Ovary (tissue), 9 donors: ENCODE measurements around the gene CSH2. TPM values are rescaled to one million over a fixed set of nuclear protein-coding genes. Genes with fewer than 3 reads are reported as not detected.
"Not testable (repeated sequence)": the region's sequence is repeated elsewhere in the genome, so short reads cannot be mapped to it uniquely, and the experiment has no call there.

ENCODE experiments used
- DNase-seq, 5 donors: peaks; one replicate each; pipeline ENCODE4 v3.0.0-alpha.2; 2019 to 2020
- H3K27ac ChIP-seq, 2 donors: fragments of 200-600 bp; one replicate each; pipeline versions ENCODE4 v1.5.1 to v1.8.0; 2019 to 2022
- H3K27me3 ChIP-seq: fragments of 200-600 bp; one replicate; pipeline ENCODE4 v1.8.0; 2022
- H3K36me3 ChIP-seq: fragments of 200-600 bp; sonication (generic); one replicate; pipeline ENCODE4 v1.5.1; 2019
- H3K4me1 ChIP-seq: one replicate; pipeline ENCODE4 v1.8.1; 2013; ENCODE audit warnings: mild to moderate bottlenecking, moderate library complexity; ENCODE audit not compliant: insufficient read depth
- H3K4me3 ChIP-seq: fragments of 200-600 bp; sonication (generic); one replicate; pipeline ENCODE4 v1.5.1; 2017
- H3K9me3 ChIP-seq, 2 donors: fragments of 200-600 bp in 1 of 2; sonication (generic) in 1 of 2; one replicate each; pipeline versions ENCODE4 v1.5.1 to v1.8.1; 2013 to 2019; ENCODE audit warnings: mild to moderate bottlenecking in 1 of 2, moderate library complexity in 1 of 2
- EP300 ChIP-seq: sonication (generic); formaldehyde crosslinking; IDR thresholded peaks from one replicate; pipeline ENCODE4 v1.6.1; 2017; ENCODE audit warnings: antibody characterized with exemption
- POLR2A ChIP-seq: fragments of 450-650 bp; IDR thresholded peaks from one replicate; pipeline ENCODE4 v1.6.1; 2017; ENCODE audit warnings: antibody characterized with exemption, mild to moderate bottlenecking, moderate library complexity
- WGBS, 3 donors: extraction: QIAGEN DNeasy Blood & Tissue Kit in 1 of 3; methylation state at CpG; one replicate each; pipeline versions ENCODE4 v1.1.5 to v1.1.7; 2013 to 2017; 5-methylcytosine and 5-hydroxymethylcytosine counted together
- intact Hi-C, 4 donors: fragments of 100-400 bp; cut with DNase I; formaldehyde crosslinking; loops; one replicate each; pipeline versions ENCODE4 v1.11.0 to v1.15.1; 2022 to 2023
- polyA plus RNA-seq, 2 donors: library from polyadenylated mRNA; stranded (reverse); fragments of 200-250 nt in 1 of 2; fragments of 350-450 nt in 1 of 2; fragmentation: Illumina TruSeq in 1 of 2; extraction: RNeasy Lipid Tissue Mini Kit (QIAGEN cat#74804) in 1 of 2; gene quantifications; one replicate each; pipeline ENCODE4 v1.2.3, GENCODE V29; 2013 to 2014
- total RNA-seq, 7 donors: library from RNA; depleted of rRNA in 2 of 7; stranded (reverse); fragments of >200 nt in 2 of 7; fragmentation: NEBNext Ultra II Directional in 3 of 7; extraction: Animal tissue kit (Norgen Biotek cat#: 25700) in 3 of 7; gene quantifications; one replicate each; pipeline versions ENCODE4 v1.1.0 to v1.2.4, GENCODE V29; 2016 to 2023
- TF ChIP-seq, protein P1 (sequence below), 3 donors: fragments of 450-650 bp in 2 of 3; fragments of 200-600 bp in 1 of 3; IDR thresholded peaks; one replicate each; pipeline versions ENCODE4 v1.5.1 to v1.8.0; 2016 to 2022; ENCODE audit warnings: antibody characterized with exemption in 3 of 3, mild to moderate bottlenecking in 1 of 3
- donor health status: DM: no; HTN: no; CAD: no; lungs with moderate emphysema.
- donor health status: DM: no; HTN: no; CAD: no.
- donor health status: Bipolar disorder and iron deficiency.
- donor health status: DM: yes; HTN: yes; CAD: no.
- donor health status: DM: no; HTN: no; CAD: no.
- donor health status: DM: yes; HTN: yes; CAD: no.

CSH2 gene
- total and polyA plus RNA-seq, 9 donors: not detected

DNA sequence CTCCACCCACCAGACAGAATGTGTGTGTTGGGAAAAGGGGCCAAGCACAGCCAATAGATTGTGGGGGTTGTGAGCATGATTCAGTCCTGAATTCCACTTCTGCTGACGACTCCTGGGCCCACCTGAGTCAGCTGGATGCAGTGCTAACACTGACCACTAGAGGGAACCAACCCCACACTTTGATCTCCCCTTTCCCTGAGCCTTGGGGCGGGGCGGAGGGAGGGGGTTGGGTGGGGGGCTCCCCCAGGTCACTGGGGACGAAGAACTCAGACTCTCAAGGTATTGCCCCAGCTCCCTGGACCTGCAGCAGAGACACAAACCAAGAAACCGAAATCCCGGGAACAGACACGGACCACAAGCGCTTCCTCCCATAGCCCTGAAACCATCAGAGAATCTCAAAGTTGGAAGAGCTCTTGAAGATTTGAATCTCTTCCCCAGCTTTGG lies 38.2 kb upstream of the CSH2 start:
- no peak overlapping the region for H3K4me3 ChIP-seq
- DNase-seq: peak; percentile 31 to 61 (median 53)
- WGBS, 3 donors: 34 to 37% (median 36%) methylated on average over 8 of the region's 8 CpGs
- intact Hi-C loops: loop anchor here in 3 of 4 donors (5.0 to 10.0 kb wide), 4 partner anchors 113 to 373 kb away; partner anchors contain the start of genes ERN1 (in 2 of the 3) and ICAM2 (in 1 of the 3)
- H3K27me3 ChIP-seq: no peaks in the 10 kb centered on the region
- no peak overlapping the region for H3K27ac ChIP-seq
- H3K9me3 ChIP-seq: no peaks in the 10 kb centered on the region
- no peaks in the 10 kb centered on the region for H3K4me1 ChIP-seq
- TF ChIP-seq, protein P1, sequence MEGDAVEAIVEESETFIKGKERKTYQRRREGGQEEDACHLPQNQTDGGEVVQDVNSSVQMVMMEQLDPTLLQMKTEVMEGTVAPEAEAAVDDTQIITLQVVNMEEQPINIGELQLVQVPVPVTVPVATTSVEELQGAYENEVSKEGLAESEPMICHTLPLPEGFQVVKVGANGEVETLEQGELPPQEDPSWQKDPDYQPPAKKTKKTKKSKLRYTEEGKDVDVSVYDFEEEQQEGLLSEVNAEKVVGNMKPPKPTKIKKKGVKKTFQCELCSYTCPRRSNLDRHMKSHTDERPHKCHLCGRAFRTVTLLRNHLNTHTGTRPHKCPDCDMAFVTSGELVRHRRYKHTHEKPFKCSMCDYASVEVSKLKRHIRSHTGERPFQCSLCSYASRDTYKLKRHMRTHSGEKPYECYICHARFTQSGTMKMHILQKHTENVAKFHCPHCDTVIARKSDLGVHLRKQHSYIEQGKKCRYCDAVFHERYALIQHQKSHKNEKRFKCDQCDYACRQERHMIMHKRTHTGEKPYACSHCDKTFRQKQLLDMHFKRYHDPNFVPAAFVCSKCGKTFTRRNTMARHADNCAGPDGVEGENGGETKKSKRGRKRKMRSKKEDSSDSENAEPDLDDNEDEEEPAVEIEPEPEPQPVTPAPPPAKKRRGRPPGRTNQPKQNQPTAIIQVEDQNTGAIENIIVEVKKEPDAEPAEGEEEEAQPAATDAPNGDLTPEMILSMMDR (IDR thresholded peaks at IDR 0.05): peak; percentile 39 to 47 (median 45)
- TF ChIP-seq POLR2A: no peak
- H3K36me3 ChIP-seq: no peaks in the 10 kb centered on the region

DNA sequence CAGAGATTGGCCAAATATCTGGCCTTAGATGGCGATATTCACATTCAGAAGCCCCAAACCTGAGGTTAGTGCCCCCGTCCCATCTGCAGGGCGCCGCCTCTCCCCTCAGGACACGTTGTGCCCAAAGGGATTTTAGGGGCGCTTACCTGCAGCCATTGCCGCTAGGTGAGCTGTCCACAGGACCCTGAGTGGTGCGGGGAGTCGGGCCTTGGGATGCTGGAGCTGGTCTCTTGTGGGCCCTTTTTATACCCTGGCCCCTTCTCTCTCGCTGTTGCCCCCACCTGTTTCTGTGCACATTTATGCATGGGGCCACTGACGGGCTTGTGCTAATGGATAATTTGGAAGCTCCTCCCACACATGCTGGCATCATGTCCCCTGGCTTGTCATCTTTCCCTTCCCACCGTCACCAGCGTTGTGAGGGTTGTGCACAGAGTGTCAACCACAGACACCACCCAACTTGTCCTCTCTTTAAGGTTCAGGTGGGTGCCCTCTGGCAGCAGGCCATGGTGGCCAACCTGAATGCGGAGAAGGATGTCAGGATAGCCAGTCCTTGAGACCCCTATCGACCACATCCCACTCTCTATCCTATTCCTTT lies 37.7 kb upstream of the CSH2 start, which contains the start of gene CSHL1:
Gene CSHL1, minus strand, starts transcription at position 218 of the 595 bp plus-strand sequence. Its CDS starts 62 bp downstream, at position 156.
- TF ChIP-seq, protein P1 (IDR thresholded peaks at IDR 0.05): no peak
- no peak for TF ChIP-seq POLR2A
- no peak for TF ChIP-seq EP300

DNA sequence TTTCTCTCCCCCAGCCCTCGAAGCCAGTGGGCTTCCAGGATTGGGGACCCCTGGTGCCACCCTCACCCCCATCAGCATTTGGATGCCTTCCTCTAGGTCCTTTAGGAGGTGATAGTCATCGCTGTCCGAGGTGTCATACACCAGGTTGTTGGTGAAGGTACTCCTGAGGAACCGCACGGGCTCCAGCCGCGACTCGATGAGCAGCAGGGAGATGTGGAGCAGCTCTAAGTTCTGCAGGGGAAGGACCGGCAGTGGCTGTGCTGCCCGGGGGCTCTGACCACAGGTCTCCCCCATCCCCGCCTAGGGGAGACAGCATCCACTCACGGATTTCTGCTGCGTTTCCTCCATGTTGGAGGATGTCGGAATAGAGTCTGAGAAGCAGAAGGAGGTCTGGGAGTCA lies 36.6 kb upstream of the CSH2 start:
- no peak for DNase-seq
- WGBS, 3 donors: 87 to 91% (median 90%) methylated on average over 14 of the region's 14 CpGs
- no peaks in the 10 kb centered on the region for H3K36me3 ChIP-seq
- no peaks in the 10 kb centered on the region for H3K9me3 ChIP-seq
- H3K27ac ChIP-seq: no peak overlapping the region
- intact Hi-C loops: loop anchor here in 3 of 4 donors (5.0 to 10.0 kb wide), 4 partner anchors 115 to 375 kb away; partner anchors contain the start of genes ERN1 (in 2 of the 3) and ICAM2 (in 1 of the 3)
- no peaks in the 10 kb centered on the region for H3K4me1 ChIP-seq
- H3K4me3 ChIP-seq: no peak overlapping the region
- H3K27me3 ChIP-seq: no peaks in the 10 kb centered on the region
- no peak for TF ChIP-seq EP300
- TF ChIP-seq, protein P1 (IDR thresholded peaks at IDR 0.05): no peak
- no peak for TF ChIP-seq POLR2A

More for the DNA sequence above, 37.7 kb upstream of the CSH2 start, which contains the start of gene CSHL1:
- no peak within 1 kb of the TSS for H3K27ac ChIP-seq
- no peak for DNase-seq
- WGBS, 3 donors: 71 to 78% (median 72%) methylated on average over 15 of the region's 15 CpGs
- intact Hi-C loops: loop anchor here in 3 of 4 donors (5.0 to 10.0 kb wide), 4 partner anchors 114 to 374 kb away; partner anchors contain the start of genes ERN1 (in 2 of the 3) and ICAM2 (in 1 of the 3)
- H3K4me3 ChIP-seq: no peak within 1 kb of the TSS
- no peaks in the 10 kb centered on the region for H3K36me3 ChIP-seq
- H3K9me3 ChIP-seq: no peaks in the 10 kb centered on the region
- H3K4me1 ChIP-seq: no peaks in the 10 kb centered on the region
- no peaks in the 10 kb centered on the region for H3K27me3 ChIP-seq

DNA sequence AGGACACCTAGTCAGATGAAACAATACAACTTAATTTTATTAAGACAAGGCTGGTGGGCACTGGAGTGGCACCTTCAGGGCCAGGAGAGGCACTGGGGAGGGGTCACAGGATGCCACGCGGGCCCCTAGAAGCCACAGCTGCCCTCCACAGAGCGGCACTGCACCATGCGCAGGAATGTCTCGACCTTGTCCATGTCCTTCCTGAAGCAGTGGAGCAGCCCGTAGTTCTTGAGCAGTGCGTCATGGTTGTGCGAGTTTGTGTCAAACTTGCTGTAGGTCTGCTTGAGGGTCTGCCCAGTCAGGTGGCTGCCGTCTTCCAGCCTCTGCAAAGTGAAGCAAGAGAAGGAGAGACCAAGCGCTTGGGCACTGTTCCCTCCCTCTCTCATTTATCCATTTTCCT lies 36.1 kb upstream of the CSH2 start:
- H3K9me3 ChIP-seq, DNase-seq, H3K36me3 ChIP-seq, H3K27ac ChIP-seq, intact Hi-C loops, H3K27me3 ChIP-seq, H3K4me1 ChIP-seq, H3K4me3 ChIP-seq: not testable (repeated sequence)
- WGBS, 3 donors: 93 to 95% (median 94%) methylated on average over 10 of the region's 10 CpGs

DNA sequence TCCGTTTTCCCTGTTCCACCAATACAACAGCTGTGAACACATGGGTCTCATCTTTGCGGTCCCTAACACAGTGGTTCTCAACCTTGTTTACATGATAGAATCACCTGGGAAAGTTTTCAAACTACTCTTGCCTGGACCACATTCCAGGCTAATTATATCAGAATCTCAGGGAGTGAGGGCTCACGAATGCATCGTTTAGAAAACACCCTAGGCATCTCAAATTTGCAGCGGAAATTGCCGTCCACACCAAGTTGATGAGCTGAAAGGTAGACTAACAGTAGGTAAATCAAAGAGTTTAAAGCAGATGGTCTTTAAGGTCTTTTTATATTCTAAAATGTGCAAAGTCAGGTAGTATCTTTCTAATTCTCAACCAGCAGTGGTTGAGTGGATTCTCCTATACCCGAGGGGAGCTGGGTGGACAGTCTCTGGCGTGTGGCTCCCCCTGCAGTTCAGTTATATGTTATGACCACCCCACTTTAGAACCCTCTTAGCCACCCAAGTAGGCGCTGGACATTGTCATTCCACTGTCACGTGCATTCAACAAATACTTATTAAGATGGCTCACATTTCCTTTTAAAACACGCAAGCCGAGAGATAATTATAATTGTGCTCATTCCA lies 33.8 kb upstream of the CSH2 start:
- intact Hi-C loops, H3K36me3 ChIP-seq, H3K27ac ChIP-seq, H3K4me3 ChIP-seq, H3K9me3 ChIP-seq, H3K4me1 ChIP-seq, H3K27me3 ChIP-seq: not testable (repeated sequence)
- WGBS, 3 donors: 29 to 42% (median 36%) methylated on average over 10 to 12 of the region's 12 CpGs
- DNase-seq: peak in 1 of 5 donors; percentile 40

DNA sequence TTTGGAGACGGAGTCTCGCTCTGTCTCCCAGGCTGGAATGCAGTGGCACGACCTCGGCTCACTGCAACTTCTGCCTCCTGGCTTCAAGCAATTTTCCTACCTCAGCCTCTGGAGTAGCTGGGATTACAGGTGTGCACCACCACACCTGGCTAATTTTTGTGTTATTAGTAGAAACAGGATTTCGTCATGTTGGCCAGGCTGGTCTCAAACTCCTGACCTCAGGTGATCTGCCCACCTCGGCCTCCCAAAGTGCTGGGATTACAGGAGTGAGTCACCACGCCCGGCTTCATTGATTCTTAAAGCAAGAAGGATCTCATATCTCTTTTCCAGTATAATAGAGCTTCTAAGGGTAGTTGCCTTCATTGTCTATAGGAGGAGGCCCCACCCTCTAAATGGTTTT lies 31.3 kb upstream of the CSH2 start:
- H3K27me3 ChIP-seq, DNase-seq, intact Hi-C loops, H3K27ac ChIP-seq, H3K9me3 ChIP-seq, H3K4me1 ChIP-seq, H3K4me3 ChIP-seq, H3K36me3 ChIP-seq: not testable (repeated sequence)
- 92 to 96% (median 93%) methylated on average over 8 of the region's 8 CpGs for WGBS, 3 donors

DNA sequence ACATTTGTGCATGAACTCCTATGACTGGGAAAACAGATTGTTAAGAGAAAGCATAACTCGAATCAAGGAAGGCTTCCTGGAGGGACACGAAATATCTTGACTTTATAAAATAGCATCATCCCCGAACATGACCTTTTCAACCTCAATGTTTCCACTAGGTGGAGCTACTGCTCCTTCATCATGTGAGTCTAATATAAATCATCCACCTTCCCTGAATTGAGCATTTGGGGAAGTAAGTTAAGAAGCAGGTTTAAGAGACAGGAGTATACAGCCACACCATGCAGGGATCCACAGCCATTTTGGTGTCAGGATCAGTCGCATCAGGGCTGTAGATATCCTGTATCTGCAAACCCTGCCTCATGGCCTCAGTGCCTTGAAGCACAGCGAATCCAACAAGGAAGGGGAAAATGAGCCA lies 30.3 kb upstream of the CSH2 start:
- intact Hi-C loops, H3K36me3 ChIP-seq, H3K9me3 ChIP-seq, DNase-seq, H3K4me3 ChIP-seq, H3K27ac ChIP-seq, H3K4me1 ChIP-seq, H3K27me3 ChIP-seq: not testable (repeated sequence)
- 47 to 52% (median 48%) methylated on average over 5 of the region's 5 CpGs for WGBS, 3 donors

DNA sequence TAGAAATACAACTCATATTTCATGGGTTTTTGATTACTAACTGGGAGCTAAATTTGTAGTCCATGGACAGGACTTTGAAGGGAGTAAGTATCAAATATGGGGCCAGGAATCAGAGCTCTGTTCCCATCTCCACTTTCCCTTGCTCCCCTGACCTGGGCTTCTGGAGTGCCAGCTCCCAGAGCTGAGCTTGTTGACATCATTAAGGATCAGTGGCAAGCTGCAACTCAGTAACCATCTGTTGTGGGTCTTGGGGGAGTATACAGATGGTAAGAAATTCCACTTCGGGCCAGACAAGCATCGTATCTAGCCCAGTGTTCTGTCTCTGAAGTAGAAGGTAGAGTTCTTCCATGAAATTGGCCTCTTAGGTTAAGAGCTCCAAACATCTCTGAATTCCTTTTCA lies 28.5 kb upstream of the CSH2 start:
- not testable (repeated sequence) for H3K27me3 ChIP-seq, H3K4me1 ChIP-seq, H3K27ac ChIP-seq, H3K4me3 ChIP-seq, H3K36me3 ChIP-seq, H3K9me3 ChIP-seq, DNase-seq
- WGBS, 3 donors: 56 to 68% (median 61%) methylated on average over 2 of the region's 2 CpGs
- intact Hi-C loops: loop anchor here in 1 of 4 donors (2.0 kb wide), 1 partner anchor 17 kb away; no protein-coding TSS in a partner anchor
